Aorta (tissue), 5 donors: ENCODE measurements around the gene ZRANB3. TPM values are rescaled to one million over a fixed set of nuclear protein-coding genes. Genes with fewer than 3 reads are reported as not detected.

ENCODE experiments used
- ATAC-seq: fragments of 200-7000 bp; cut with Tn5 transposase; one replicate; pipeline ENCODE4 v1.9.1; 2022; ENCODE audit warnings: moderate library complexity; ENCODE audit not compliant: low FRiP score
- DNase-seq, 2 donors: peaks; one replicate each; pipeline ENCODE4 v3.0.0-alpha.2; 2020
- H3K27ac ChIP-seq, 2 donors: one replicate each; pipeline ENCODE4 v1.5.1; 2013; ENCODE audit warnings: low read length in 2 of 2, mild to moderate bottlenecking in 2 of 2, moderate library complexity in 2 of 2, control low read depth in 1 of 2, inconsistent platforms in 1 of 2, low read depth in 1 of 2
- H3K27me3 ChIP-seq, 2 donors: one replicate each; pipeline ENCODE4 v1.6.1; 2013; ENCODE audit warnings: control low read depth in 1 of 2, low read length in 1 of 2, mild to moderate bottlenecking in 1 of 2, moderate library complexity in 1 of 2; ENCODE audit not compliant: insufficient read depth in 2 of 2, control insufficient read depth in 1 of 2
- H3K36me3 ChIP-seq, 2 donors: one replicate each; pipeline ENCODE4 v1.6.1; 2013; ENCODE audit warnings: control low read depth in 1 of 2, low read length in 1 of 2, mild to moderate bottlenecking in 1 of 2; ENCODE audit not compliant: insufficient read depth in 2 of 2, control insufficient read depth in 1 of 2
- H3K4me1 ChIP-seq, 2 donors: one replicate each; pipeline ENCODE4 v1.6.1; 2013; ENCODE audit warnings: low read length in 2 of 2, control low read depth in 1 of 2, mild to moderate bottlenecking in 1 of 2, moderate library complexity in 1 of 2; ENCODE audit not compliant: insufficient read depth in 2 of 2, control insufficient read depth in 1 of 2
- H3K4me3 ChIP-seq, 2 donors: one replicate each; pipeline ENCODE4 v1.5.1; 2013; ENCODE audit warnings: low read length in 2 of 2, control low read depth in 1 of 2, mild to moderate bottlenecking in 1 of 2
- H3K9me3 ChIP-seq: one replicate; pipeline ENCODE4 v1.6.1; 2013; ENCODE audit warnings: mild to moderate bottlenecking, low read length; ENCODE audit not compliant: control insufficient read depth
- WGBS, 2 donors: extraction: QIAGEN DNeasy Blood & Tissue Kit; methylation state at CpG; one replicate each; pipeline ENCODE4 v1.1.7; 2013; 5-methylcytosine and 5-hydroxymethylcytosine counted together
- intact Hi-C, 2 donors: fragments of 100-400 bp; cut with DNase I; formaldehyde crosslinking; loops; one replicate each; pipeline versions ENCODE4 v1.14.2 to v1.15.0; 2022
- polyA plus RNA-seq, 2 donors: library from polyadenylated mRNA; stranded (reverse); fragments of 200-250 nt; gene quantifications; one replicate each; pipeline ENCODE4 v1.2.3, GENCODE V29; 2013
- total RNA-seq, 2 donors: library from RNA; stranded (reverse); fragmentation: NEBNext Ultra II Directional; extraction: Animal tissue kit (Norgen Biotek cat#: 25700); gene quantifications; one replicate each; pipeline ENCODE4 v1.2.1, GENCODE V29; 2021
- donor health status: healthy with polysubstance abuse.
- donor health status: Bipolar disorder and iron deficiency.
- donor health status: DM: no; HTN: no; CAD: no.
- donor health status: DM: no; HTN: no; CAD: no.
- donor health status: DM: yes; HTN: yes; CAD: no.

Gene ZRANB3
- total and polyA plus RNA-seq, 4 donors = 3.6 to 4.2 (median 3.8) TPM; not detected in 1

DNA sequence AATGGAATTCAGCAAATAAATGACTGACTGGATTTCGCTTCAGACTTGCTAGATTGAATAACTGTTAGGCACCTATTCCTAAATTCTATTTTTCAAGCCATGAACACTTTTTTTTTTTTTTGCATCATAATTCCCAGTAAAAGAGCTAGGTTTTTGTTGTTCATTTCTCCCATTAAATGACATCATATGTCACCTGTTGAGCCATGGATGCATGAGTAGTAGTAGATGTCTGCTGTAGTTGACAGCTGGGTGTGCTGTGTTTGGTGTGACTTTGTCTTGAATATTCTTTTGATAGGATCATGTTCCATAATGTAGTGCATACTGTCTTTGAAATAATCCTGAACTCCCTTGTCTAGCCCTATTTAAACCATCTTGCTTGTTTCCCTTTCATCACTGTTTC is 363.7 kb downstream of the ZRANB3 start:
- no peak for ATAC-seq
- no peaks in the 10 kb centered on the region for H3K27me3 ChIP-seq
- H3K27ac ChIP-seq = no peak overlapping the region
- H3K4me3 ChIP-seq = no peak overlapping the region
- no peaks in the 10 kb centered on the region for H3K4me1 ChIP-seq
- H3K36me3 ChIP-seq = peaks cover 8 to 17% of the 10 kb centered on the region in 2 donors
- WGBS, 2 donors = 74 to 83% methylated on average over 1 of the region's 1 CpG
- intact Hi-C loops = no loop called here
- no peaks in the 10 kb centered on the region for H3K9me3 ChIP-seq
- DNase-seq = no peak

DNA sequence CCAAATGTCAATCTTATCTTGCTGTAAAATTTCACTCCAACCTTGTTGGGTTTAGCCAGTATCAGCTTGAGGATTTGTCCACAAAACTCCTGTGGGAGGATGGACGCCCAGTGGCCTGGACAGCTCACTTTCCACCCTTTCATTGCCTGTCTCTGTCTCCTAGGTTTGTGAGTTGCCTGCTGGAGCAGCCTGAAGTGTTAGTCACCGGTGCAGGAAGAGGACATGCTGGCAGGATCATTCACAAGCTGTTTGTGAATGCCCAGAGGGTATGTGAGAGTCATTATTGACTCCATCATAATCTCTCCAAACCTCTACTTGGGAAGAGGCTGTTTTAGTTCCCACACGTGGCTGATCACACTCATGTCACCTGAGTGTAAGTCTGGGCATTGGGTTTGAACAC is 366.6 kb downstream of the ZRANB3 start:
- ATAC-seq (no peak), DNase-seq (no peak)
- H3K4me1 ChIP-seq = no peaks in the 10 kb centered on the region
- H3K27ac ChIP-seq = no peak overlapping the region
- no peaks in the 10 kb centered on the region for H3K27me3 ChIP-seq
- H3K4me3 ChIP-seq = no peak overlapping the region
- intact Hi-C loops = no loop called here
- peaks cover 4 to 13% of the 10 kb centered on the region in 2 donors for H3K36me3 ChIP-seq
- H3K9me3 ChIP-seq = no peaks in the 10 kb centered on the region
- 63 to 66% methylated on average over 3 of the region's 3 CpGs for WGBS, 2 donors

GRCh38 chr2:135163901-135164300 is 367.1 kb downstream of the ZRANB3 start:
- intact Hi-C loops = no loop called here
- Histone ChIP-seq H3K4me1 (no peaks in the 10 kb centered on the region), H3K9me3 (no peaks in the 10 kb centered on the region), H3K4me3 (no peak overlapping the region), H3K27ac (no peak overlapping the region), H3K36me3 (peaks cover 4 to 15% of the 10 kb centered on the region in 2 donors), H3K27me3 (no peaks in the 10 kb centered on the region)
- ATAC-seq = no peak
- DNase-seq = no peak
- WGBS, 2 donors = 83 to 90% methylated on average over 5 of the region's 5 CpGs

DNA sequence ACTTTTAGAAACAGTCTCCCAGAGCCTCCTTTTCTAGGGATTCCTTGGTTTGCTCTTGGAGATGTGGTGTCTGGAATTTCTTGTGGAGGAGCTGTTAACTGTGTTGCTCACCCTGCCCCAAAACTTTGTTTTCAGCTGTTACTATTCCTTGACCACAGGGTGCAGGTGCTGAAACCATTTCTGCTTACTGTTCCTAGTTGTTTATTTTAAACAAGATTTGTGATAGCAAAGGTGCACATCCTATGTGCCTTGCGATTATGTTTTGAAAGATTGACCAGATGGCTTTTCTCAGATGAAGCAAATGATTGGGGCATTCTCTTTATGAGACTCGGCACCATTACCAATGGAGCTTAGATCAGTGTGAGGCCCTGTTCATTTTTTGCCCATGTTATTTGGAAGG is 367.7 kb downstream of the ZRANB3 start:
- intact Hi-C loops = no loop called here
- Histone ChIP-seq H3K36me3 (peaks cover 2 to 10% of the 10 kb centered on the region in 2 donors), H3K27me3 (no peaks in the 10 kb centered on the region), H3K4me1 (no peaks in the 10 kb centered on the region), H3K4me3 (no peak overlapping the region), H3K9me3 (no peaks in the 10 kb centered on the region), H3K27ac (no peak overlapping the region)
- DNase-seq (no peak), ATAC-seq (no peak)
- 87 to 89% methylated on average over 2 of the region's 2 CpGs for WGBS, 2 donors

GRCh38 chr2:135162786-135163185 is 368.2 kb downstream of the ZRANB3 start:
- 76 to 77% methylated on average over 4 of the region's 4 CpGs for WGBS, 2 donors
- Histone ChIP-seq H3K4me1 (no peaks in the 10 kb centered on the region), H3K27me3 (no peaks in the 10 kb centered on the region), H3K36me3 (peaks cover 2 to 10% of the 10 kb centered on the region in 2 donors), H3K27ac (no peak overlapping the region), H3K9me3 (no peaks in the 10 kb centered on the region), H3K4me3 (no peak overlapping the region)
- no peak for ATAC-seq
- intact Hi-C loops = no loop called here
- DNase-seq = no peak

DNA sequence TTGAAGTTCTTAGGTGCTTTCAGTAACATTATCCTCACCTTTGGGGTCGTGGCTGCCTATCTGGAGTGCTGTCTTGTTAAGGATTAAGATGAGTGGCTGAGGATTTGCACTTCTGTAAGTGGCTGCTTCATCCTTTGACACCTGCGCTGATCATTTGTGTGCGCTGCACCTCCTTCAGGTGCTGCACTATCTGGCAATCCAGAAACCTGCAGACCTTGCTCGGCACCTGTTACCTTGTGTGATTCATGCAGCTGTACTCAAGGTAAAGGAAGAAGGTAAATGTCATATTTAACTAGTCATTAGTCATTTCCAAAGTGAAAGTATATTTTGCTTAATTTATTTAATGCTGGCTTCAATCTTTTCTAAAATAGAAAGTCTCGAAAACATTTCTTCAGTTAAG is 368.6 kb downstream of the ZRANB3 start:
- intact Hi-C loops = no loop called here
- no peak for ATAC-seq
- WGBS, 2 donors = 92 to 96% methylated on average over 5 of the region's 5 CpGs
- no peak overlapping the region for H3K27ac ChIP-seq
- H3K4me3 ChIP-seq = no peak overlapping the region
- no peaks in the 10 kb centered on the region for H3K27me3 ChIP-seq
- H3K9me3 ChIP-seq = no peaks in the 10 kb centered on the region
- no peak for DNase-seq
- peaks cover 2 to 10% of the 10 kb centered on the region in 2 donors for H3K36me3 ChIP-seq
- no peaks in the 10 kb centered on the region for H3K4me1 ChIP-seq

DNA sequence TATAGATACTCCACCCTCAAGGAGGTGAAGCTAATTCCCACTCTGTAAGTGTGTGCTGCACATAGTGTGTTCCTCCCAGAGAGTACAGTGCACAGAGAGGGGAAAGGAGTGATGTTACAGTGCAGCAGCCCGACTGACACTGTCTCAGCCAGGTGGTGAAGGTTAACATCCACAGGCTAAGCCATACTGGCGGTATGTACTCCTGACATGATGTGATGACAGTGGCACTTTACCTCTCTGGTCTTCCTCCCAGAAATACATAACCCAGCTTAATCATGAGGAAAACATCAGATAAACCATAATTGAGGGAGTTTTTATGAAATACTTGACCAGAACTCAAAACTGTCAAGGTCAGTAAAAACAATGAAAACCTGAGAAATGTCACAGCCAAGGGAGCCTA is 371.8 kb downstream of the ZRANB3 start:
- no peak overlapping the region for H3K27ac ChIP-seq
- 93 to 100% methylated on average over 2 of the region's 2 CpGs for WGBS, 2 donors
- no peak for DNase-seq
- H3K9me3 ChIP-seq = no peaks in the 10 kb centered on the region
- no peaks in the 10 kb centered on the region for H3K27me3 ChIP-seq
- ATAC-seq = no peak
- intact Hi-C loops = no loop called here
- H3K4me1 ChIP-seq = no peaks in the 10 kb centered on the region
- peaks cover 2 to 5% of the 10 kb centered on the region in 2 donors for H3K36me3 ChIP-seq
- H3K4me3 ChIP-seq = no peak overlapping the region

- H3K36me3 ChIP-seq = peaks cover 2 to 7% of the 10 kb centered on the region in 2 donors
- intact Hi-C loops = no loop called here
- H3K27me3 ChIP-seq = no peaks in the 10 kb centered on the region
- no peak overlapping the region for H3K4me3 ChIP-seq
- no peak overlapping the region for H3K27ac ChIP-seq
- no peak for DNase-seq
- H3K9me3 ChIP-seq = no peaks in the 10 kb centered on the region
- H3K4me1 ChIP-seq = no peaks in the 10 kb centered on the region
- 91 to 94% methylated on average over 3 of the region's 3 CpGs for WGBS, 2 donors
- ATAC-seq = no peak
Measured at GRCh38 chr2:135157856-135158255, 373.2 kb downstream of the ZRANB3 start.

DNA sequence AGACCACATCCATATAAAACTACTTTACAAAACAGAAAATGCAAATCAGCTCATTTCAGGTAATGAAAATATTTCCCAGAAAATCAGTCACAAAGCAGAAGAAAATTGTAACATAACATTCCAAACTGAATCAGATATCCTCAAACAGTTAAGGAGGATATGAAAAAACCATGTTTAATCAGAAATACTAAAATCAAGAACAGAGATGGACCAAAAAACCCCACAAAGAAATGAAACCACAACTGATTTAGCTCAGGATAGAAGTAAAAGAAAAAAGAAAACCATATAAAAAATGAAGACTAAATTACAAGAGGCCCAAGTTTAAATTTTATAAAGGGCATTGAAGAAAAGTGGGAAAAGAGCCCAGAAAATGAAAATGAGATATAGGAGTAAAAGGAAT is 376.1 kb downstream of the ZRANB3 start:
- intact Hi-C loops = no loop called here
- Histone ChIP-seq H3K27ac (no peak overlapping the region), H3K4me1 (no peaks in the 10 kb centered on the region), H3K9me3 (no peaks in the 10 kb centered on the region), H3K36me3 (peaks cover 2 to 8% of the 10 kb centered on the region in 2 donors), H3K27me3 (no peaks in the 10 kb centered on the region), H3K4me3 (no peak overlapping the region)
- DNase-seq = no peak
- no peak for ATAC-seq
